ENCODE measurements around the gene GPR52. TPM values are rescaled to one million over a fixed set of nuclear protein-coding genes. Genes with fewer than 3 reads are reported as not detected.

The GPR52 gene
- total and polyA plus RNA-seq, 2 of the 4 experiments (the other 2 are of a cell fraction), result 0.90 TPM; not detected in 1

GRCh38 chr1:174408146-174408545, 39.6 kb upstream of the GPR52 start:
- ChIA-PET POLR2A (ENCODE audit: unreplicated experiment) (no interaction called here), CTCF (no interaction called here)
- dilution Hi-C loops (cut with HindIII; ENCODE audit: low sequenced_read_pairs, unreplicated experiment) (no loop called here), intact Hi-C loops (cut with micrococcal nuclease) (no loop called here), in situ Hi-C loops (cut with MboI; ENCODE audit: low sequenced_read_pairs) (no loop called here)
- H2AK5ac ChIP-seq (ENCODE audit: low read depth, low read length), result no peak overlapping the region
- H3K27ac ChIP-seq (ENCODE audit: insufficient read depth, low read length), result no peak overlapping the region
- ATAC-seq (ENCODE audit: low read depth) (no peak), DNase-seq (peak; percentile 19)
- H2AFZ ChIP-seq (replicated peaks; ENCODE audit: low read length, poor library complexity), result no peak overlapping the region
- H2AK9ac ChIP-seq (replicated peaks; ENCODE audit: low read depth, low read length, poor library complexity), result no peak overlapping the region
- no peak overlapping the region for H3K4me2 ChIP-seq (ENCODE audit: low read depth, low read length)
- H2BK15ac ChIP-seq (ENCODE audit: low read depth, low read length), result no peak overlapping the region
- H3K79me1 ChIP-seq (ENCODE audit: low read depth in 1 of 2, low read length in 2 of 2), result no peaks in the 10 kb centered on the region; a peak in 2 of 4 replicates
- no peak overlapping the region for H4K5ac ChIP-seq (ENCODE audit: low read depth, low read length)
- no peaks in the 10 kb centered on the region for H4K20me1 ChIP-seq (ENCODE audit: insufficient read depth, low read length)
- H4K8ac ChIP-seq (ENCODE audit: low read depth in 2 of 2, low read length in 2 of 2), result no peak overlapping the region
- H3K56ac ChIP-seq (ENCODE audit: extremely low read depth, insufficient read depth, low read length), result no peak overlapping the region
- H3K9me1 ChIP-seq (ENCODE audit: insufficient read depth, low read length), result no peaks in the 10 kb centered on the region
- no peak overlapping the region for H4K91ac ChIP-seq (ENCODE audit: insufficient read depth, low read depth, low read length)
- no TSS peak for BruUV-seq (replicated peaks)
- H3K36me3 ChIP-seq (ENCODE audit: control insufficient read depth, insufficient read depth, low read length), result no peaks in the 10 kb centered on the region
- no peak for TF ChIP-seq MAFK (IDR thresholded peaks at IDR 0.05; ENCODE audit: low read depth, low read length)
- TF ChIP-seq BHLHE40 (IDR thresholded peaks at IDR 0.05; ENCODE audit: low read depth, low read length), result no peak
- no peak for TF ChIP-seq USF2 (IDR thresholded peaks at IDR 0.05; ENCODE audit: low read depth, low read length)
- no peak for TF ChIP-seq RCOR1 (IDR thresholded peaks at IDR 0.05; ENCODE audit: insufficient replicate concordance, low read length)
- TF ChIP-seq CEBPB (IDR thresholded peaks at IDR 0.05; ENCODE audit: low read depth, low read length), result no peak
- no peak for TF ChIP-seq RAD21 (IDR thresholded peaks at IDR 0.05; ENCODE audit: low read length)
- no peak for TF ChIP-seq CHD1 (IDR thresholded peaks at IDR 0.05; ENCODE audit: low read depth, low read length)
- TF ChIP-seq FOS (IDR thresholded peaks at IDR 0.05; ENCODE audit: low read depth, low read length), result no peak
- TF ChIP-seq ELK1 (IDR thresholded peaks at IDR 0.05; ENCODE audit: borderline replicate concordance, low read depth, low read length), result no peak
- TF ChIP-seq POLR2A (IDR thresholded peaks at IDR 0.05; ENCODE audit: low read depth, low read length), result no peak
- TF ChIP-seq NFE2L2 (IDR thresholded peaks at IDR 0.05; ENCODE audit: low read depth, low read length), result no peak
- TF ChIP-seq MAZ (IDR thresholded peaks at IDR 0.05; ENCODE audit: borderline replicate concordance, low read depth, low read length), result no peak
- TF ChIP-seq MXI1 (IDR thresholded peaks at IDR 0.05; ENCODE audit: borderline replicate concordance, low read depth, low read length), result no peak
- no peak for TF ChIP-seq SMC3 (IDR thresholded peaks at IDR 0.05; ENCODE audit: low read depth, low read length)
- H3K4me1 ChIP-seq (ENCODE audit: control insufficient read depth, insufficient read depth, low read length), result no peaks in the 10 kb centered on the region
- no peaks in the 10 kb centered on the region for H3K27me3 ChIP-seq (ENCODE audit: control insufficient read depth, insufficient read depth, low read length)
- H3K4ac ChIP-seq (ENCODE audit: low read depth, low read length), result no peak overlapping the region
- H2BK20ac ChIP-seq (ENCODE audit: low read depth, low read length), result no peak overlapping the region
- no peak overlapping the region for H2BK120ac ChIP-seq (ENCODE audit: low read depth, low read length)
- no peak overlapping the region for H3K23ac ChIP-seq (ENCODE audit: low read depth, low read length)
- H3K9ac ChIP-seq (ENCODE audit: low read depth, low read length), result no peak overlapping the region
- no peak overlapping the region for H2BK5ac ChIP-seq (ENCODE audit: low read depth, low read length, poor library complexity, severe bottlenecking)
- no CpG with 5 or more reads among the region's 2 CpGs for WGBS, 2 experiments (ENCODE audit: extremely low coverage in 2 of 2, insufficient read length in 1 of 2)
- H3K9me3 ChIP-seq (ENCODE audit: control insufficient read depth, insufficient read depth, low read length), result no peaks in the 10 kb centered on the region
- H3K14ac ChIP-seq (replicated peaks; ENCODE audit: low read depth, low read length), result 0 out of 2 replicates have a peak overlapping the region, but pooled peaks have one; percentile 21
- no peak overlapping the region for H3K4me3 ChIP-seq (ENCODE audit: insufficient read depth, low read depth, low read length)
- no peak overlapping the region for H3K18ac ChIP-seq (ENCODE audit: low read depth, low read length)

All from IMR-90 (cell line).